OCI-LY7 (cell line): Measurements from ENCODE around the gene RNF212. TPM values are rescaled to one million over a fixed set of nuclear protein-coding genes. Genes with fewer than 3 reads are reported as not detected.

Experiments used
- BruUV-seq: library from RNA; stranded (reverse); fragments of 400-500 nt; replicated peaks from 2 replicates; lab custom pipeline; 2021; lab: Mats Ljungman, UMichigan
- CTCF ChIA-PET: fragments of 300-600 bp; sonication (Branson Sonifier 250); formaldehyde crosslinking; loops from one replicate; lab custom pipeline; 2022; ENCODE audit warnings: antibody characterized with exemption; ENCODE audit not compliant: unreplicated experiment; lab: Charles Lee
- POLR2A ChIA-PET: fragments of 300-600 bp; sonication (Branson Sonifier 250); formaldehyde crosslinking; loops from one replicate; lab custom pipeline; 2022; ENCODE audit warnings: antibody characterized with exemption; lab: Charles Lee
- DNase-seq: peaks from one replicate; pipeline ENCODE4 v3.0.0-alpha.2; 2015; ENCODE audit warnings: low spot score
- H2AFZ ChIP-seq: fragments of 200-600 bp; sonication (generic), shearing (Covaris generic); 2 replicates; pipeline ENCODE4 v1.6.1; 2014; ENCODE audit warnings: mild to moderate bottlenecking, antibody characterized with exemption, low read length, moderate library complexity
- H3K27ac ChIP-seq: fragments of 200-600 bp; sonication (generic); 2 replicates; pipeline ENCODE4 v1.5.1; 2014; ENCODE audit warnings: mixed run types, low read depth, mild to moderate bottlenecking, moderate library complexity, low read length, inconsistent platforms; ENCODE audit not compliant: poor library complexity, severe bottlenecking
- H3K36me3 ChIP-seq: fragments of 200-600 bp; sonication (generic); 2 replicates; pipeline ENCODE4 v1.6.1; 2014; ENCODE audit warnings: mild to moderate bottlenecking, antibody characterized with exemption, low read length, moderate library complexity, mixed read lengths; ENCODE audit not compliant: insufficient read depth
- H3K4me1 ChIP-seq: fragments of 200-600 bp; sonication (generic); 2 replicates; pipeline ENCODE4 v1.5.1; 2014; ENCODE audit warnings: mild to moderate bottlenecking, low read length; ENCODE audit not compliant: insufficient read depth, poor library complexity, severe bottlenecking
- H3K4me2 ChIP-seq: fragments of 200-600 bp; sonication (generic); 2 replicates; pipeline ENCODE4 v1.6.1; 2014; ENCODE audit warnings: mild to moderate bottlenecking, low read length
- H3K4me3 ChIP-seq: fragments of 200-600 bp; sonication (generic); 2 replicates; pipeline ENCODE4 v1.5.1; 2014; ENCODE audit warnings: mild to moderate bottlenecking, low read depth, low read length; ENCODE audit not compliant: poor library complexity, severe bottlenecking
- H3K79me2 ChIP-seq: fragments of 200-600 bp; sonication (generic); 2 replicates; pipeline ENCODE4 v1.6.1; 2016; ENCODE audit warnings: low read depth, mild to moderate bottlenecking, low read length, moderate library complexity, mixed read lengths; ENCODE audit not compliant: insufficient read depth
- H3K9me2 ChIP-seq: fragments of 200-600 bp; sonication (generic); 2 replicates; pipeline ENCODE4 v1.6.1; 2016; ENCODE audit warnings: mild to moderate bottlenecking, low read length, mixed read lengths; ENCODE audit not compliant: insufficient read depth
- H3K9me3 ChIP-seq: fragments of 200-600 bp; sonication (generic); 2 replicates; pipeline ENCODE4 v1.6.1; 2014; ENCODE audit warnings: mild to moderate bottlenecking, mixed run types, low read length, mixed read lengths
- H4K20me1 ChIP-seq: fragments of 200-600 bp; sonication (generic); 2 replicates; pipeline ENCODE4 v1.6.1; 2014; ENCODE audit warnings: mild to moderate bottlenecking, antibody characterized with exemption, low read length, moderate library complexity, mixed read lengths; ENCODE audit not compliant: insufficient read depth
- CTCF ChIP-seq: fragments of 200-600 bp; sonication (generic); conservative IDR thresholded peaks from 2 replicates; pipeline ENCODE4 v1.5.1; 2014; ENCODE audit warnings: mild to moderate bottlenecking, antibody characterized with exemption, low read length, moderate library complexity, mixed read lengths
- EZH2phosphoT487 ChIP-seq: fragments of 200-600 bp; sonication (generic); IDR thresholded peaks from 2 replicates; pipeline ENCODE4 v1.6.1; 2018; ENCODE audit warnings: low read depth, borderline replicate concordance, mild to moderate bottlenecking, mixed run types, antibody characterized with exemption, low read length, moderate library complexity, mixed read lengths
- intact Hi-C: fragments of 100-400 bp; cut with micrococcal nuclease; formaldehyde crosslinking; loops from one replicate; pipeline ENCODE4 v1.10.0; 2022; ENCODE audit not compliant: unreplicated experiment
- total RNA-seq, 2 experiments: library from RNA; depleted of rRNA in 1 of 2; stranded (reverse); fragments of >200 nt in 1 of 2; shearing (Covaris generic) in 1 of 2; gene quantifications; 2 replicates each; pipeline ENCODE4 v1.2.3, GENCODE V29; 2014 to 2022

RNF212 gene
- total RNA-seq, 2 experiments from 2014 or later: not detected

- no peak for DNase-seq
- TF ChIP-seq CTCF (no peak), EZH2phosphoT487 (no peak)
- BruUV-seq: no TSS peak
- Histone ChIP-seq H3K4me3 (no peak overlapping the region), H3K27ac (no peak overlapping the region), H3K9me3 (no peaks in the 10 kb centered on the region), H2AFZ (no peak overlapping the region), H3K4me2 (no peak overlapping the region), H3K79me2 (no peaks in the 10 kb centered on the region), H3K9me2 (no peaks in the 10 kb centered on the region), H3K4me1 (no peaks in the 10 kb centered on the region), H3K36me3 (no peaks in the 10 kb centered on the region), H4K20me1 (no peaks in the 10 kb centered on the region)
- ChIA-PET CTCF (no interaction called here), POLR2A (no interaction called here)
- intact Hi-C loops: no loop called here
Observed at GRCh38 chr4:1099684-1100335, 13.6 kb downstream of the RNF212 start.

GRCh38 chr4:1099270-1099669, 14.1 kb downstream of the RNF212 start:
- no peak overlapping the region for H3K4me3 ChIP-seq
- intact Hi-C loops: no loop called here
- CTCF ChIA-PET: no interaction called here
- H3K27ac ChIP-seq: no peak overlapping the region
- no peak for DNase-seq
- no peaks in the 10 kb centered on the region for H4K20me1 ChIP-seq
- no peaks in the 10 kb centered on the region for H3K79me2 ChIP-seq
- no peaks in the 10 kb centered on the region for H3K36me3 ChIP-seq
- no peak overlapping the region for H3K4me2 ChIP-seq
- POLR2A ChIA-PET: no interaction called here
- no peaks in the 10 kb centered on the region for H3K4me1 ChIP-seq
- TF ChIP-seq CTCF: no peak
- no peak for TF ChIP-seq EZH2phosphoT487
- BruUV-seq: no TSS peak
- no peaks in the 10 kb centered on the region for H3K9me2 ChIP-seq
- no peaks in the 10 kb centered on the region for H3K9me3 ChIP-seq
- H2AFZ ChIP-seq: no peak overlapping the region

GRCh38 chr4:1098311-1098925, 14.9 kb downstream of the RNF212 start:
- Histone ChIP-seq H4K20me1 (no peaks in the 10 kb centered on the region), H3K4me2 (no peak overlapping the region), H2AFZ (no peak overlapping the region), H3K9me2 (no peaks in the 10 kb centered on the region), H3K36me3 (no peaks in the 10 kb centered on the region), H3K4me3 (no peak overlapping the region), H3K79me2 (no peaks in the 10 kb centered on the region), H3K9me3 (no peaks in the 10 kb centered on the region), H3K4me1 (no peaks in the 10 kb centered on the region), H3K27ac (no peak overlapping the region)
- POLR2A ChIA-PET: interaction anchor here (0.5 kb wide), 1 partner anchor 55 kb away, joined by 5 read pairs; no protein-coding TSS in a partner anchor
- intact Hi-C loops: no loop called here
- TF ChIP-seq CTCF (no peak), EZH2phosphoT487 (no peak)
- DNase-seq: no peak
- CTCF ChIA-PET: no interaction called here
- no TSS peak for BruUV-seq
